Prostate gland (tissue), 2 donors: Measurements from ENCODE around the gene KRTCAP3.

Source experiments
- CTCF ChIP-seq, 4 experiments: fragments of 200-600 bp in 2 of 4; fragments of 450-650 bp in 2 of 4; sonication (generic) in 2 of 4; IDR thresholded peaks; 1 replicate in 3 of 4; 2 replicates in 1 of 4; pipeline ENCODE4 v1.5.1; 2016 to 2019; ENCODE audit warnings: antibody characterized with exemption in 4 of 4, mild to moderate bottlenecking in 2 of 4, moderate library complexity in 2 of 4
- POLR2A ChIP-seq: fragments of 450-650 bp; IDR thresholded peaks from one replicate; pipeline ENCODE4 v1.6.1; 2016; ENCODE audit warnings: antibody characterized with exemption, mild to moderate bottlenecking
- POLR2AphosphoS5 ChIP-seq: sonication (generic); formaldehyde crosslinking; IDR thresholded peaks from one replicate; pipeline ENCODE4 v1.6.1; 2017; ENCODE audit warnings: antibody characterized with exemption

- no peak for TF ChIP-seq CTCF (IDR thresholded peaks at IDR 0.05)
- no peak for TF ChIP-seq POLR2AphosphoS5
- TF ChIP-seq POLR2A: no peak
These were observed 6.2 kb downstream of the KRTCAP3 start for GRCh38 chr2:27448381-27448780.
